Superior temporal gyrus (tissue), 1 donor: Measurements from ENCODE around the gene A4GALT.
"Not testable (repeated sequence)": the region's sequence is repeated elsewhere in the genome, so short reads cannot be mapped to it uniquely, and the experiment has no call there.

Source experiments
- DNase-seq: peaks from one replicate; pipeline ENCODE4 v3.0.0-alpha.2; 2016; ENCODE audit errors: extremely low spot score

Gene A4GALT

GRCh38 chr22:42740320-42740719 lies 19.6 kb upstream of the A4GALT start:
- DNase-seq = not testable (repeated sequence)

GRCh38 chr22:42734406-42734805 lies 13.7 kb upstream of the A4GALT start:
- DNase-seq = no peak

GRCh38 chr22:42733394-42733793 lies 12.7 kb upstream of the A4GALT start:
- DNase-seq = not testable (repeated sequence)

DNA sequence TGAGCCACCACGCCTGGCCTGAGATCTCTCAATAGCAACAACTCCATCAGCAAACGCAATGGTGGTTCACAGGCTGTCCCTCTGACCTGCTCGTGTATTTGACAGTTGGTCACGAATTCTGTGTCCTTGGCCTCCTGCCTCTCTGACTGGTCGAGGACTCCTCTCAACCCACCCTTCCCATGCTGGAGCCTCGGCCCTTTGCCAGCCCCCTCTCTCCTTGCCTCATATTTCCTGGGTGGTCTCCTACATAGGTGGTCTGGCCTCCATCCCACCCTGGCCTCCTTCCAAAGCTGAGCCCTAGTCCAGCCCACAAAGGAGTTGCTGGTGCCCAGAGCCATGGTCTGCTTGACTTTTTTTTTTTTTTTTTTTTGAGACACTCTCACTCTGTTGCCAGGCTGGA lies 11.4 kb upstream of the A4GALT start:
- DNase-seq = no peak

DNA sequence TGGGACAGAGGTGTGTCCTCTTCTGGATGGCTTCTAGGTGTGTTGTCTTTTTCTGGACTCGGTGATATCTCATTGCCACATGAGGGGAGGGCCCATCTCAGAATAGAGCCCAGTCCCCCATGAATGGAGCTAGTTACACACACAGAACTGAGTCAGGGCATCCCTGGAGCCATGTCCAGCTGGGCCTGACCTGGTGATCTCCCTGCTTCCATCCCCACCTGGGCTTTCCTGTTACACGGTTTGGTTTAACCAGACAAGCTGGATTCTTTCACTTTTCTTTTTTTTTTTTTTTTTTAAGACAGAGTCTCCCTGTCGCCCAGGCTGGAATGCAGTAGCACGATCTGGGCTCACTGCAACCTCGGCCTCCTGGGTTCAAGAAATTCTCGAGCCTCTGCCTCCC lies 6.1 kb upstream of the A4GALT start:
- DNase-seq = no peak

DNA sequence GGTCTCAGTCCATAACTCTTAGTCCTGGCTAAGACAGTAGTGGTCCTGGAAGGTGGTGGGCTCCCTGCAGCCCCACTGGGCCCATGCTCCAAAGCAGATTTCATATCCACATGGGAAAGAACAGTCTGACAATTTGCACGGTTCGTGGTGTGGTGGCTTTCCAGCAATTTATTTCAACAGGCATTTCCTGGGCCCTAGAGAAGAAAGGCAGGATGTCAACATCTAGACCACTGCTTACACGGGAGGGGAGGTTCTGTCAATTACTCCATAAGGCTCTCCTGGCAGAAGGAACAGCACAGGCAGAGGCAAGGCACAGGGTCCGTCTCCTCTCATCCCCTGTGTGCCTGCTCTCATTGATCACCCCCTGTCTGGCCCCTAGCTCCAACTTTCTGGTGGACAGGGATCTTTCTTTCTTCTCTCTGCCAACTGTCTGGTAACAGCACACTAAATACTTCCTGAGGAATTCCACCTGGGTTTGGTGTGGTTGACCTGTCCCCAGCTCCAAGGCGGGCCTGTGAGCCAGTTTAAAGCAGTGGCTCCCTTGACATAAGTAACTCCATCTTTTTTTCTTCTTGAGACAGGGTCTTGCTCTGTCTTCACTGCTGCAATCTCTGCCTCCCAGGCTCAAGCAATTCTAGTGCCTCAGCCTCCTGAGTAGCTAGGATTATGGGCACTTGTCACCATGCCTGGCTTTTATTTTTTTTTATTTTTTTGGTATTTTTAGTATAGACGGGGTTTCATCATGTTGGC lies 5.1 kb upstream of the A4GALT start:
- no peak for DNase-seq

GRCh38 chr22:42724062-42724461 lies 3.4 kb upstream of the A4GALT start:
- no peak for DNase-seq

DNA sequence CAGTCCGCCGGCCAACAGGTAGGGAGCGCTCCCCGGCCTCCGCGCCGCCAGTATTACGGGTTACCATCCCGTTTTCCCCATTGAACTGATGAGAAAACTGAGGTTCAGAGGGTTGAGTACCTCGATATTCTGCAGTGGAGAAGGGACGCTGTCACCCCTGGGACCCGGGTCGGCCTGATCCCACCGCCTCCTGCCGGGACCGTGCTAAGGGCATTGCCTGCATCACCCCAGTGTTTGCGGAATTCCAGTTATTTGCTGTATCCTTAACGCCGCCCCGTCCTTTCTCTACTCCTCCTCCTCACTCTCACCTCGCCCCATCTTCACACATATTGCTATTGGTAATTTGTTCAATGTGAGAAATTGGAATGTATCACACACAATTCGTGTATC lies 370 bp upstream of the A4GALT start:
- DNase-seq = no peak

DNA sequence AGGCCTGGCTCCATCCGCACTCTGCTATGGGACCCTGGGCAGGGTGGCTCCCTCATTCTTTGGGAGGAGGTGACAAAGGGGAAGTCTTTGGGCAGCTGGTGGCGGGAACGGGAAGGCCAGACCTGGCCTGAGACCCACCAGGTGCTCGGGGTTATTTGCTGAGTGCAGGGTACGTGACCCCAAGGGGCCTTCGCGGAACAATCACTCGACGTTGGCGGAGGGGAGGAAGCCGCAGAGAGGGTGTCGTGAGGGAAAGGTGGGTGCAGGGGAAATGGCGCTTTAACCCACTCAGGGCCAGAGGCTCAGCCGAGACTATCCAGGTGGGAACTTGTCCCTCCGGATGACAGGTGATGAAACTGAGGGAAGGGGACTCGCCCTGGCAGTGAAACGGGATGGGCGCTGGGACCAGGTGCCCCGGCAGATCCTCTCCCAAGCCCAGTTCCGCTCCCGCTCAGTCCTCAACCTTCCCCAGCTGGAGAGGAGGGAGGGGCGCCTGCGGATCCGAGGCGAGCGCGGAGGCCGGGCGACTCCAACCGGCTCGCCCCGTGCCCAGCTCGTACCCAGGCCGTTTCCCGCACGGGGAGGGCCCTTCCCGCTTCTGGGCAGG lies 911 bp downstream of the A4GALT start:
- DNase-seq = no peak

- no peak for DNase-seq
Measured at GRCh38 chr22:42719133-42719532, 1.5 kb downstream of the A4GALT start.

- no peak for DNase-seq
Measured at GRCh38 chr22:42717197-42717928, 3.3 kb downstream of the A4GALT start.

- DNase-seq = no peak
Measured at GRCh38 chr22:42716649-42717127, 4.0 kb downstream of the A4GALT start.

GRCh38 chr22:42716221-42716620 lies 4.4 kb downstream of the A4GALT start:
- no peak for DNase-seq

GRCh38 chr22:42714768-42715390 lies 5.8 kb downstream of the A4GALT start:
- DNase-seq = no peak

- no peak for DNase-seq
Measured at GRCh38 chr22:42714308-42714707, 6.4 kb downstream of the A4GALT start.

DNA sequence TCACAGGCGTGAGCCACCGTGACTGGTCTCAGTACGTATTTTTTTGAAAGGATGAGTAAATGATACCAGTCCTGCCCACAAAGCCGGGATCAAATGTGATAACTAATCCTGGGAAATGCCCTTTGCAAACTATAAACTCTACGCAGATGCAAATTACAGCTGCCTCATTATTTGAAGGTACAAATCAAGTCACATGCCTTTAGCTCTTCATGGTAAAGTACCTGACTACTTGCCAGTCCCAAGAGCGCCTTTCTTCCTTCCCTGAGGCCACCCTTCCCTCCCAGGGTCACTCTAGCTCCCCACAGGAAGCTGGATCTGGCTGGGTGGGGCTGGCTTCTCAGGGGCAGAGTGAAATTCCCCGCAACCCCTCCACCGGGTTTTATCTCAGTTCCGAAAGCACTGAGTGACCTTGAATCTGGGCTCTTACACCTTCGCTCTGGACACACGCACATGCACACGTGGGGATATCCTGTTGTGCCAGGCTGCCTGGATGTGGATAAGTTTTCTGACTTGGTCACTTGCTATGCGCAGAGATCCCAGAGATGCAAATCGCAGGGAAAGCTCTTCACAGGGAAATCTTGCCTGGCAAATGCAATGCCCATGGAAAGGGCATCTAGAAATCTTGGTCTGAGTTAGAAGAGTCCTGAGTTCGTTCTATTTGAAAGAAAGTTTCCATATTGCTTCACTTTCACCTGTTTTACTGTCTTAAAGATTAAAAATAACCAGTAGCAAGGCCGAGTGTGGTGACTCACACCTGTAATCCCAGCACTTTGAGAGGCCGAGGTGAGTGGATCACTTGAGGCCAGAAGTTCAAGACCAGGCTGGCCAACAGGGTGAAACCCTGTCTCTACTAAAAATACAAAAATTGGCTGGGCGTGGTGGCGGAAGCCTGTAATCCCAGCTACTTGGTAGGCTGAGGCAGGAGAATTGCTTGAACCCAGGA lies 8.5 kb downstream of the A4GALT start:
- no peak for DNase-seq

- no peak for DNase-seq
Measured at GRCh38 chr22:42711281-42711731, 9.4 kb downstream of the A4GALT start.

GRCh38 chr22:42708417-42708816 lies 12.3 kb downstream of the A4GALT start:
- DNase-seq = no peak

- DNase-seq = no peak
Measured at GRCh38 chr22:42707496-42707895, 13.2 kb downstream of the A4GALT start.

DNA sequence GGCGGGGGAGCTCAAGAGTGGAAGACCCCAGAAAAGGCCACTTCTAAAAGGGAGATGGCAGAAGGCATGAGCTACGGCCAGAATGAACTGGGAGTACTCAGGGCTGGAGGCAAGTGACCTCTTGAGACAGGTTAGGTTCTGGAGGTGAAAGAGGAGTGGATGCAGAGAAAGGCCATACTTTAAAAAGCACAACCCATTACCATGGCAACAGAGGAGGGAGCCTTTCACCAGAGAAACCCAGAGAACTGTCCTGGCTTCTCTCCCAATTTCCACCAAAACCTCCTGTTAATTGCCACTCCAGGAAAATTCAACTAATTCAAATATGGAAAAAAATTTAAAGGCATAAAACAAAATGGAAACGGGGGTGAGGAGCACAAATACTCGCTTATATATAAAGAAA lies 15.8 kb downstream of the A4GALT start:
- DNase-seq = no peak

DNA sequence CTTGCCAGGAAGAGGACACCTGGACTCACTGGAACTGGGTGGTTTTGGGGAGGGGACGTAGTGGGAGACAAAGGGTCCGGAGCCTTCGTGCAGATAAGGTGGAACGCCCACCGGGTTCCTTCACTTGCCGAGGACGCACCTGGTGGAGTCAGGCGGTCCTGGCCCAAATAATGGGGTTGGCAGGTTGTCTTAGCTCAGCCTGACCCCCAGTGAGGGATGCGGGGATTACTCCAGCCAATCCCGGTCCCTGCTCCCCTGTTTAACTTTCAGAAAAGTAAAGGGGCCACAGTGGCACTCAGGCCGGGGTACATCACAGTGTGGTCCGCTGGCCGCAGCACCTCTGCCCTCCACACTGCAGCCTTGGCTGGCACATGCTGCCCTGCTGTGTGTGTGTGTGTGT lies 18.0 kb downstream of the A4GALT start:
- DNase-seq = no peak
